ENCODE data around the gene SLC25A51. TPM values are rescaled to one million over a fixed set of nuclear protein-coding genes. Genes with fewer than 3 reads are reported as not detected.

SLC25A51 gene
- total and polyA plus RNA-seq, 11 donors, result 8.6 to 27.6 (median 22.1) TPM

DNA sequence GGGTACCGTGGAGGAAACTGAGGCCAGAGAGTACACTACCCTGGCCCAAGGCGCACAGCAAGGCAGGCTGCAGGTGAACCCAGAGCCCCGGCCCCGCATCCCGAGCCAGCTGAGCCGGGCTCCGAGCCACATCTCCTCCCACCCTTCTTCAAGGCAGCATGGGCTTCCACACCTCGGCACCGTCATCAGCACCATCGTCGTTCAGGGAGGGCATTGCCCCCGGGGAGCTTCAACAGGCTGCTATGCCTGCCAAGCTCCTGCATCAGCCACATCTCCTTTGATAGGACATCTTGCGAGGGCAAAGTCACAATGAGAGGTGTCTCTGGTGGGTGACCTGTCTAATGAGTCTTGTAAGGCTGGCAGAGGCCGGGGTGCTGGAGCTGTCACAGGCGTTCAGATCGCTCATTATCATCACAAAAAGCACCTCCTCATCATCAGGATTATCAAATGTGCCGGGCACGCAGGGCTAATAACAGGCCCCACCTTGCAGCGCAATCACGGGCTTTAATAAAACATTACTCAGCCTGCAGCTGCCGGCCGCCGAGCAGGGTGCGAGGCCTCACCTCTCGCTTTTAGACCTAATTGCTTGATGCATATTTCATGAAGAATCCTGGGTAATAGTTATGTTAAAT is 20.0 kb upstream of the SLC25A51 start:
- intact Hi-C loops (cut with DNase I), result loop anchor here in 4 of 10 donors (5.0 to 10.0 kb wide), 5 partner anchors 38 to 143 kb away; partner anchors contain the start of gene SHB (in 1 of the 4)
- no peak for DNase-seq
- 95 to 97% (median 96%) methylated on average over 22 to 25 of the region's 25 CpGs for WGBS, 4 donors

DNA sequence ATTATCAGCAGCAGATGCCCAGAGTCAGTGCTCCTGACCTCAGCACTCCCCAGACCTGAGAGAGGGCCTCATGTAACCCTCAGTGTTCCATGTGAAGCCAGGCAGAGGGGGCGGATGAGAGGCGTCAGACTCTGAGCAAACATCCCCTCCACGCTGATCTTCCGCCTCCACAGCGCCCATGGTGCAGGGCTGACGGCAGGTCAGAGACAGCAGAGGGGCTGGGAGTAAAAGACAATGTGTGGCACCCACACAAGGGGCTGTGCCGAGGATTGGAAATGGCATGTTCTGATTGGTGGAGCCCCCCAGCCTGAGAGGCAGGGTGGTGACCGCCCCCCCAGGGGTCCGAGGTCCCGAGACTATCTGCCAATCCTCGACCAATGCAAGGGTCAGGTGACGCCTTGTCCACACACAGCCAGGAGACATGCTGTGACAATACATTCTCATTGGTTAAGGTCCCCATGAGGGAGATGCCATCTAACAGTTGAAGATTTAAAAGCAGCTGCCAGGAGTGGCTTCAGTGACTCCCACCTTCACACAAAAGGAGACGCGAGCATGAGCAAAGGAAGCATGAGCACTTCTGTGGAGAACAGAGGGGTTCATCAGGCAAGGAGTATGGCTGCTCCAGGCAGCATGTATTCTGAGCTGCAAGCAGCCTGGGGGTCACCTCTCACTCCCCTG is 19.3 kb upstream of the SLC25A51 start:
- Histone ChIP-seq H3K27ac (peak overlapping the region in 2 of 12 donors; percentile 23 to 67), H3K4me3 (no peak overlapping the region), H3K27me3 (no peaks in the 10 kb centered on the region), H3K4me1 (peaks cover 2 to 43% (median 20%) of the 10 kb centered on the region in 12 donors), H3K36me3 (peaks cover 0 to 12% (median 0%) of the 10 kb centered on the region in 9 donors), H3K9me3 (no peaks in the 10 kb centered on the region)
- intact Hi-C loops (cut with DNase I), result loop anchor here in 4 of 10 donors (5.0 to 10.0 kb wide), 5 partner anchors 39 to 144 kb away; partner anchors contain the start of gene SHB (in 1 of the 4)
- TF ChIP-seq POLR2A (IDR thresholded peaks at IDR 0.05), result no peak
- TF ChIP-seq, protein P1, sequence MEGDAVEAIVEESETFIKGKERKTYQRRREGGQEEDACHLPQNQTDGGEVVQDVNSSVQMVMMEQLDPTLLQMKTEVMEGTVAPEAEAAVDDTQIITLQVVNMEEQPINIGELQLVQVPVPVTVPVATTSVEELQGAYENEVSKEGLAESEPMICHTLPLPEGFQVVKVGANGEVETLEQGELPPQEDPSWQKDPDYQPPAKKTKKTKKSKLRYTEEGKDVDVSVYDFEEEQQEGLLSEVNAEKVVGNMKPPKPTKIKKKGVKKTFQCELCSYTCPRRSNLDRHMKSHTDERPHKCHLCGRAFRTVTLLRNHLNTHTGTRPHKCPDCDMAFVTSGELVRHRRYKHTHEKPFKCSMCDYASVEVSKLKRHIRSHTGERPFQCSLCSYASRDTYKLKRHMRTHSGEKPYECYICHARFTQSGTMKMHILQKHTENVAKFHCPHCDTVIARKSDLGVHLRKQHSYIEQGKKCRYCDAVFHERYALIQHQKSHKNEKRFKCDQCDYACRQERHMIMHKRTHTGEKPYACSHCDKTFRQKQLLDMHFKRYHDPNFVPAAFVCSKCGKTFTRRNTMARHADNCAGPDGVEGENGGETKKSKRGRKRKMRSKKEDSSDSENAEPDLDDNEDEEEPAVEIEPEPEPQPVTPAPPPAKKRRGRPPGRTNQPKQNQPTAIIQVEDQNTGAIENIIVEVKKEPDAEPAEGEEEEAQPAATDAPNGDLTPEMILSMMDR (IDR thresholded peaks at IDR 0.05), result no peak
- ATAC-seq (peak in 1 of 4 donors; percentile 20), DNase-seq (no peak)
- 84 to 88% (median 87%) methylated on average over 13 to 14 of the region's 14 CpGs for WGBS, 4 donors

More for the DNA sequence above, 20.0 kb upstream of the SLC25A51 start:
- peaks cover 2 to 47% (median 26%) of the 10 kb centered on the region in 12 donors for H3K4me1 ChIP-seq
- no peak for TF ChIP-seq POLR2A (IDR thresholded peaks at IDR 0.05)
- TF ChIP-seq, protein P1 (IDR thresholded peaks at IDR 0.05), result no peak
- no peak overlapping the region for H3K27ac ChIP-seq
- H3K4me3 ChIP-seq, result no peak overlapping the region
- H3K36me3 ChIP-seq, result peaks cover 0 to 7% (median 0%) of the 10 kb centered on the region in 9 donors
- no peak for ATAC-seq
- H3K27me3 ChIP-seq, result no peaks in the 10 kb centered on the region
- no peaks in the 10 kb centered on the region for H3K9me3 ChIP-seq

DNA sequence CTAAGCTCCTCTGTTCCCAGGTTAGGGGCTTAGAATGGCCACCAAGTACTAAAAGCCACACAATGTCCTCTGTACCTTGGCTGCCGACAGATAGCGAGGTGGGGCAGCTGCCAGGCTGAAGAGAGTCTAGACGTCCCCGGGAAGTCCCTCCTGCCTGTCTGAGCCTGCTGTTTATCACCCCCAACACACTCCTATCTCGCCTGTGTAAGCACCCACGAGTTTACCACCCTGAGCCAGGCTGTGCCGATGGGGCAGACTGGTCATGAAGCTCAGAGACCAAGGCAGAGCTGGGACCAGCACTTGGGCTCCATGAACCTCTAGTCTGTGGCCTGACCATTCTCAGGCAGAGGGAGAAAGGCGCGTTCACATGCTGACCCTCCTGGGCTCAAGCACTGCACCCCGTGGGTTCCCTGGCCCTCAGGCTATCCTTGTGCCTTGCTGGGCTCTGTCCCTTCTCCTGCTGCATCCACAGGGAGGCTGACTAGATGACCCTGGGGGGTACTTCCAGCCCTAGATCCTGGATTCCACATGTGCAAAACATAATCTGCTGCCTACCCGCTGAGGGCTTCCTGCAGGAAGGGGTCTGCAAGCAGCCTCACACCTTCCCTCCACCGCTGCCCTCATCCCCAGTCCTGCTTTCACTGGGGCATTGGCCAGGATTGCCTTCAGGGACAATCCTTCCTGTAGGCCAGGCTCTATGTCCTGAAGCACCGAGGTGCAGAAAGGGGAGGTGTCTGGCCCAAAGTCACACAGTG is 18.6 kb upstream of the SLC25A51 start:
- DNase-seq (peak in 4 of 5 donors; percentile 48 to 78 (median 60)), ATAC-seq (peak; percentile 84 to 91 (median 86))
- H3K9me3 ChIP-seq, result no peaks in the 10 kb centered on the region
- no peaks in the 10 kb centered on the region for H3K27me3 ChIP-seq
- peaks cover 0 to 17% (median 2%) of the 10 kb centered on the region in 9 donors for H3K36me3 ChIP-seq
- TF ChIP-seq POLR2A (IDR thresholded peaks at IDR 0.05), result no peak
- TF ChIP-seq, protein P1 (IDR thresholded peaks at IDR 0.05), result no peak
- H3K27ac ChIP-seq, result peak overlapping the region in 7 of 12 donors; percentile 23 to 74 (median 54)
- WGBS, 4 donors, result 51 to 56% (median 55%) methylated on average over 12 to 13 of the region's 13 CpGs
- H3K4me1 ChIP-seq, result peaks cover 0 to 42% (median 19%) of the 10 kb centered on the region in 12 donors
- H3K4me3 ChIP-seq, result no peak overlapping the region
- intact Hi-C loops (cut with DNase I), result loop anchor here in 4 of 10 donors (5.0 to 10.0 kb wide), 5 partner anchors 40 to 145 kb away; partner anchors contain the start of gene SHB (in 1 of the 4)

All from heart left ventricle (tissue), 16 donors.